Neural progenitor cell (in vitro differentiated cells): ENCODE data around the gene KPNA3.

ENCODE experiments used
- EZH2 ChIP-seq: fragments of 200-600 bp; sonication (generic); IDR thresholded peaks from 2 replicates; pipeline ENCODE4 v1.6.1; 2017; ENCODE audit warnings: antibody characterized with exemption, mild to moderate bottlenecking, moderate library complexity
- TF ChIP-seq, protein P1 (sequence below): fragments of 200-600 bp; sonication (generic); IDR thresholded peaks from 2 replicates; pipeline ENCODE4 v1.5.1; 2017; ENCODE audit warnings: antibody characterized with exemption, mild to moderate bottlenecking

DNA sequence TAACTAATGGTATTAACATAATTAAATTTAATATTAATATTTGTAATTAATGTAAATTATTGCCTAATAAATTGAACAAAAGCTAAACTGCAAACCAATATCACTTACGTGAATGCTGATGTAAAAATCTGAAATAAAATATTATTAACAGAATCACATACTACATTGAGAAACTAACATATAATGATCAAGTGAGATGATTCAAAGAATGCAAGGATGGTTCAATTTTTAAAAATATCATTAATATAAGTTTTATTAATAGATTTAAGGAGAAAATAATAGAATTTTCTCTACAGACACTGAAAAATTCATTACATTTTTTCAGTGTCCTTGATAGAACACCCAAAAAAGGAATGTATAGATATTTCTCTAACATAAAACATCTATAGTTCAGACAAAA lies 77.7 kb downstream of the KPNA3 start:
- TF ChIP-seq, protein P1, sequence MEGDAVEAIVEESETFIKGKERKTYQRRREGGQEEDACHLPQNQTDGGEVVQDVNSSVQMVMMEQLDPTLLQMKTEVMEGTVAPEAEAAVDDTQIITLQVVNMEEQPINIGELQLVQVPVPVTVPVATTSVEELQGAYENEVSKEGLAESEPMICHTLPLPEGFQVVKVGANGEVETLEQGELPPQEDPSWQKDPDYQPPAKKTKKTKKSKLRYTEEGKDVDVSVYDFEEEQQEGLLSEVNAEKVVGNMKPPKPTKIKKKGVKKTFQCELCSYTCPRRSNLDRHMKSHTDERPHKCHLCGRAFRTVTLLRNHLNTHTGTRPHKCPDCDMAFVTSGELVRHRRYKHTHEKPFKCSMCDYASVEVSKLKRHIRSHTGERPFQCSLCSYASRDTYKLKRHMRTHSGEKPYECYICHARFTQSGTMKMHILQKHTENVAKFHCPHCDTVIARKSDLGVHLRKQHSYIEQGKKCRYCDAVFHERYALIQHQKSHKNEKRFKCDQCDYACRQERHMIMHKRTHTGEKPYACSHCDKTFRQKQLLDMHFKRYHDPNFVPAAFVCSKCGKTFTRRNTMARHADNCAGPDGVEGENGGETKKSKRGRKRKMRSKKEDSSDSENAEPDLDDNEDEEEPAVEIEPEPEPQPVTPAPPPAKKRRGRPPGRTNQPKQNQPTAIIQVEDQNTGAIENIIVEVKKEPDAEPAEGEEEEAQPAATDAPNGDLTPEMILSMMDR = no peak
- TF ChIP-seq EZH2 = no peak
